Esophagus mucosa (tissue), 1 donor: ENCODE data around the gene UBQLN1. TPM values are rescaled to one million over a fixed set of nuclear protein-coding genes. Genes with fewer than 3 reads are reported as not detected.
"Not testable (repeated sequence)": the region's sequence is repeated elsewhere in the genome, so short reads cannot be mapped to it uniquely, and the experiment has no call there.

Experiments
- ATAC-seq: fragments of 200-7000 bp; cut with Tn5 transposase; one replicate; pipeline ENCODE4 v1.9.1; 2020
- total RNA-seq: library from RNA; stranded (reverse); gene quantifications from one replicate; pipeline ENCODE4 v1.2.4, GENCODE V29; 2023
- donor health status: DM: yes; HTN: yes; CAD: no.

Gene UBQLN1
- total RNA-seq, 1 donor from 2014 or later, result 83.3 TPM

DNA sequence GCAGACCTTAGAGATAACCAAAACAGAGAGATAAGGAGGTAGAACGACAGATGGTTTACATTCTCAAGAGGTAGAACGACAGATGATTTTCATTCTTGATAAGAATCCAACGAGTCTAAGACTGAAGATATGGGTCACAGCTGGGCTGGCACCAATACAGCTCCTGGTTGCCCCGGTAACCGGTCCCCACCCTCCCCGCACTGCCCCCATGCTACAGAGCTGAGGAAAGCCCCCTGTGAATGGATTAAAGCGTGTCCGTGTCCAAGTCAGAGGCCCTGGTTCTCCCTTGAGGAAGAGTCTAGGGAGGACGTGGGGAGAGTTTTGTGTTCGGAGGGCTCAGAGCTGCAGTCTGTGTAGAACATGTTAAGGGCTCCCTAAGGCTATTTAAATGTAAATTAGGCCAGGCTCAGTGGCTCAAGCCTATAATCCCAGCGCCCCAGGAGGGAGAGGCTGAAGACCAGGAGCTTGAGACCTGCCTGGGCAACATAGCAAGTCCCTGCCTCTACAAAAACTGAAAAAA lies 76.8 kb downstream of the UBQLN1 start:
- ATAC-seq, result no peak

DNA sequence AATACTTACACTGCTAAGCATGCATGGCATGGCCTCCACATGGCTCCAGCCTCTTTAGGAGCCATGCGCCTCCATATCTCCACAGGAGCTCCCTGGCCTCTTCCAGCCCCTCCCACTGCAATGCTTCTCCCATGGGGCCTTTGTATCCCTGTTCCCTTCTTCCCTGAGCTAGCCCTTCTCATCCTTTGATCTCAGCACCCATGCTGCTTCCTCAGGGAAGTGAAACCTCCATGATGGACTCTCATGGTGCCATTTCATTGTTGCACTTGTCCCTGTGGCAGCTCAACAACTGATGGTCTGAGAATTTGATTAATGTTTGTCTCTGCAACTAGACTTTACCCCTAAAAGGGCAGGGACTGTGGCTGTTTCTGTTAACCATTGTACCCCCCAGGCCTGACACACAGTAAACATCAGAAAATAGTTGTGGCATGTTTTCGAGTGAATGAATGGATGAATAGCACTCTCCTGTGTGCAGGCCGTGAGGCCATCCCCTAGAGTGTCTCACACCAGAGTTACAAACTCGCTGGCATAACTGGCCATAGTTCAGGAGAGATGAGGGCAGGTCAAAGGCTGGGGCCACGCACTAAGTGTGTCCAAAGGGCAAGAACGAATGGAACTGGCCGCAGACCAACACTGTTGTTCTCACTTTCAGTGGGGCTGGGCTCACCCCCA lies 78.2 kb downstream of the UBQLN1 start:
- no peak for ATAC-seq

DNA sequence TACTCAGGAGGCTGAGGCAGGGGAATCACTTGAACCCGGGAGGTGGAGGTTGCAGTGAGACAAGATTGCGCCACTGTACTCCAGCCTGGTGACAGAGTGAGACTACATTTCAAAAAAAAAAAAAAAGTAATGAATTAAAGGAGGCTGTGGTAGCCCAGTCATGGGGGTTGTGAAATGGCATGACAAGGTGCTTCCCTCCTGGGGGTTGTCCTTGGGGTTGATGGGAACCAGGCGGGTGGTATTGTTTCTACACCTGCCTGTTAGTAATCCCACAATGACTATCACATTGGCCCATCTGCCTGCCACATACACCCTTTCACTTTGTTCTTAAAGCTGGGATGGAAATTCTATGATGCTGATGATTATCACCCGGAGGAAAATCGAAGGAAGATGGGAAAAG lies 79.2 kb downstream of the UBQLN1 start:
- ATAC-seq, result no peak

DNA sequence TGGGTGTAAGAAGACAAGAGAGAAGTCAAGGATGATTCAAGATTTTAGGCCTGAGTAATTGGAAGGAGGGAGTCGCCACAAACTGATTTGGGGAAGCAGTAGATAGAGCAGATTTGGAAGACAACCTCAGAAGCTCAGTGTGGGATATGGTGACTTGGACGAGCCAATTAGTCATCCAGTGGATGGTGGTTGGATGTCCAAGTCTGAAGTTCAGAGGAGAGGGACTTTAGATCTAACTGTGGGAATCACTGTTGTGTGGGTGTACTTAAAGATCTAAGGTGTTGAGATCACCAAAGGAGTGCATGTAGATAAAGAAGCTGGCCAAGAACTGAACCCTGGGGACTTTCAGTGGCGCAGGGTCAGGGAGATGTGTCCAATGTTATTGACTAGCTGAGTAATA lies 82.6 kb downstream of the UBQLN1 start:
- ATAC-seq, result no peak

DNA sequence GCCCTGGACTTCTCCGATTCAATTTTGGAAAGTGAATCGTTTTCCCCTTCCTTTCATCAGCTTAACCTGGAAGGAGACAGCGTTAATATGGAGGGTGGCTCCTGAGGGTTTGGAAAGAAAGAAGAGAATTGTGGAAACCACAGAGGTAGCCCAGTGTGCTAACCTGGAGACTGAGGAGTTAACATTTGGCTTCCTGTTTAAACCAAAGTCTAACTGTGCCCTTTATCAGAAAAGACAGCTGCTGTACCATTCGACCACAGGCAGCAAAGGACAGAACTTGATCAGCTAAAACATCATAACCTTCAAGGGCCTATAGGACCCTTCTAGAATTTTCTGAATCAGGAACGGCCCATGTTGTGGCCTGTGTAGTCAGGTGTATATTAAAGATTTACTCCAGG lies 84.1 kb downstream of the UBQLN1 start:
- ATAC-seq, result no peak

DNA sequence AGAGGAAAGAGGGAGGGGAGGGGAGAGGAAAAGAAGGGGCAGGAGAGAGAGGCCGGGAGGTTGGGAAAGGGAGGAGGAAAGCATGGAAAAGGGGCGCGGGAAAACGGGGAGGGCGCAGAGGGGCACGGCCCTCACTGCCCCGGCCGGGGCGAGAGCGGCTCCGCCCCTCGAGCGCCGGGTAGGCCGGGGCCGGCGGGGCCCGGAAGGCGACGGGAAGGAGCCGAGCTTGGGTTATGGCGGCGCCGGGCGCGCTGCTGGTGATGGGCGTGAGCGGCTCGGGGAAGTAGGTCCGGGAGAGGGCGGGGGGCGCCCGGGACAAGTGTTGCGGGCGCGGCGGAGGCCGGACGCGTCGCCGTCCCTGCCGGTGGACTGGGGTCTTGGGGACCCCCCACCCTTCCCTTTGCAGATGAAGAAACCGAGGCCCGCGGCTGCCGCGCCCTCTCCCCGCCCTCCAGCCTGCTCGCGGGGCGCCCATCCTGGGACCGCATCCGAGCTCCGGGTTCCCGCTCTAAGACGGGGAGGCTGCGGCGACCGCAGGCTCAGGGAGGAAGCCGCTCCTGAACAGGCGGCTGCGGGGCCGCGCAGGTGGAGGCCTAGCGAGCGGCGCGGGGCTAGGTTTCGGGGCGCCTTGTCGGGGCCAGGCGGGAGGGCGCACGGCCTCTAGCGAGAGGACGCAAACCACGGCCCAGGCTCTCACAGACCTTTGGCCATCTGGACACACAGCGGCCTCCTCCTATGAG lies 84.6 kb downstream of the UBQLN1 start, which contains the start of gene IDNK:
Gene IDNK, plus strand, starts transcription at position 205 of the 740 bp plus-strand sequence. Its CDS starts 29 bp downstream, at position 234.
- ATAC-seq, result peak; percentile 82

DNA sequence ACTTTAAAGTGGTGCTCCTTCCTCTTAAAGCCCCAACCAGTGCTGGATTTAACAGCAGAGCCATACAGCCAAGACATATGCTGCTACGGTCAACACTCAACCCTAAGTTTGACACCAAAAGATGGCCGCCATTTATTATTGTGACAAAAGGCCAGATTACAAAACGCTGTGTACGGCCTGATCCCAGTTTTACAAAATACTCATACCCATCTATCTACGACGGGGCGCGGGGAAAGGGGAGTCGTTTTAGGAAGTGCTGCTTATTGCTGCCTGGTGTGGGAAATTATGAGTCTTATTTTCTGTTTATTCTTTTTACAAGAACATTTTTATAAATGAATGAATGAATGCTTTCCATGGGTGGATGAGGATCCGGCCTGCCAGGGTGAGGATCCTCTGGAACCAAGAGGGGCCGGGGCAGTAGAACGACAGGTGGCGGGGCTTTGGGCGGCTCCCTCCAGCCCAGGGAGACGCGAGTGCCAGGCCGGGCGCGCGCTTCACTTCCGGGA lies 85.3 kb downstream of the UBQLN1 start:
- no peak for ATAC-seq

DNA sequence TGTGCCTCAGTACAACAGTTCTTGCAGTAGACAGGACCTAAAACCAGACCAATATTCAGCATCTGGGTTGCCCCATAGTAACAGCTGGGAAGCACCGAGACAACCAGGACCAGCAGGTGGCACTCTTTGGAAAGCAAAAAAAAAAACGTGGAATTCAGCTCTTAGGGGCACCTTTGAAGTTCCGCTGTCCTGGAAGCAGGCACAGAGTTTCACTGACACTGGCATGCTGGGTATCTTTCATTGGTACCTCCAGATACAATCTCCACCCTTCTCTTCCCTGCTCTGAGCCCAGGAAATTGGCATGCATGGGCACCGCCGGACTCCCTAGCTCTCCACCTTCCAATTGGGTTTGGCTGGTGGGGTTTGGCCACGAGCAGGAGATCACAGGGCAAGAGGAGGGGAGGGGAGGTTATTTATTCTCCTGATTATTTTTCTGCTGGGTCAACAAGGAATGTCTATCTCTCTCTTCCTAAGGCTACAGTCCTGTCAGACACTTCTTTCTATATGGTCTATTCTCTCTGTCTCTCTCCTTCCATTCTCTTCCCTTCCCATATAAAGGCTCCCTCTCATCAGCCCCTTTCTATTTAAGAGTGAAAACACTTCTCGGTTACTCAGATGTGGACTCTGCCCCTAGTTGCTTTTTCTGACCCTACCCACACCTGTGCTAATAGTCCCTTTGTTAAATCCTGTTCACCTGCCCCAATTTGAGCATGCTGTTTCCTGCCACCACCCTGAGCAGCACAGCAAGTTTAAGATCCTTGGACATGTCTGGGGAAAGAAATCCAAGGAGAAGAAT lies 86.7 kb downstream of the UBQLN1 start:
- peak; percentile 39 for ATAC-seq

DNA sequence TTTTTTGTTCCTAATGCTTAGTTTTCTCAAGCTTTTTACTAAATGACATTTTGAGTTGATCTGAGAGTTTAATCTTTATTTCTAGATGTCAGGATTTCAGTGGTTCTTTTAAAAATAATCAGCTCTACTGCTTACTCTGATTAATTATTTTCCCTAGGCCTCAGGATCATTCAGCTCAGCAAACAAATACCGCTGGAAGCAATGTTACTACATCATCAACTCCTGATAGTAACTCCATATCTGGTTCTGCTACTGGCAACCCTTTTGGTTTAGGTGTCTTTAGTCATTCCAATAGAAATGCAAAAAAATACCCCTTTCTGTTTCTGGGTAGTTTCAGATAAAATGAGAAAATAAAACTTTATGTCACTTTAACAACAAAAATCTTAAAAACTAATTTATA lies 90.5 kb downstream of the UBQLN1 start:
- no peak for ATAC-seq

DNA sequence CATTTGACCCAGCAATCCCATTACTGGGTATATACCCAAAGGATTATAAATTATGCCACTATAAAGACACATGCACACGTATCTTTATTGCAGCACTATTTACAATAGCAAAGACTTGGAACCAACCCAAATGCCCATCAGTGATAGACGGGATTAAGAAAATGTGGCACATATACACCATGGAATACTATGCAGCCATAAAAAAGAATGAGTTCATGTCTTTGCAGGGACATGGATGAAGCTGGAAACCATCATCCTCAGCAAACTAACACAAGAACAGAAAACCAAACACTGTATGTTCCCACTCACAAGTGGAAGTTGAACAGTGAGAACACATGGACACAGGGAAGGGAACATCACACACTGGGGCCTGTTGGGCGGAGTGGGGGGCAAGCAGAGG lies 94.5 kb downstream of the UBQLN1 start:
- ATAC-seq, result not testable (repeated sequence)

Other genes starting within 250 kb of the UBQLN1 start
- 0.60 TPM for gene FRMD3, start 169.6 kb downstream of the UBQLN1 start, total RNA-seq
- 4.8 TPM for gene IDNK, start 84.8 kb downstream of the UBQLN1 start, total RNA-seq
- gene GKAP1, start 109.8 kb upstream of the UBQLN1 start, total RNA-seq, result 1.6 TPM
- gene KIF27, start 213.5 kb upstream of the UBQLN1 start, total RNA-seq, result 2.5 TPM